GM12878 (cell line): ENCODE measurements around the gene TP63. TPM values are rescaled to one million over a fixed set of nuclear protein-coding genes. Genes with fewer than 3 reads are reported as not detected.

ENCODE experiments used
- BCLAF1 ChIP-seq: fragments of 450-650 bp; IDR thresholded peaks from 2 replicates; pipeline ENCODE4 v1.6.1; 2017; ENCODE audit warnings: antibody characterized with exemption, mild to moderate bottlenecking, moderate library complexity
- JUND ChIP-seq: IDR thresholded peaks from 2 replicates; pipeline ENCODE4 v1.6.1; 2012; ENCODE audit warnings: low read depth, mild to moderate bottlenecking, low read length, improper control_type of control experiment, moderate library complexity
- RCOR1 ChIP-seq: conservative IDR thresholded peaks from 2 replicates; pipeline ENCODE4 v1.6.1; 2012; ENCODE audit warnings: low read depth, low read length, improper control_type of control experiment
- RELB ChIP-seq: fragments of 450-650 bp; IDR thresholded peaks from 2 replicates; pipeline ENCODE4 v1.6.1; 2017; ENCODE audit warnings: low read depth, mild to moderate bottlenecking, moderate library complexity
- STAT1 ChIP-seq: fragments of 450-650 bp; conservative IDR thresholded peaks from 2 replicates; pipeline ENCODE4 v1.6.1; 2014; ENCODE audit warnings: antibody characterized with exemption, mild to moderate bottlenecking
- SUPT20H ChIP-seq: IDR thresholded peaks from 2 replicates; pipeline ENCODE4 v1.6.1; 2011; ENCODE audit warnings: low read depth, mild to moderate bottlenecking, low read length, moderate library complexity, borderline replicate concordance; ENCODE audit not compliant: control insufficient read depth
- ZNF592 ChIP-seq: fragments of 450-650 bp; IDR thresholded peaks from 2 replicates; pipeline ENCODE4 v1.6.1; 2017; ENCODE audit warnings: mild to moderate bottlenecking, moderate library complexity
- polyA plus RNA-seq, 11 experiments: library from polyadenylated mRNA; depleted of rRNA in 4 of 11; unstranded in 6 of 11; stranded (reverse) in 5 of 11; fragments of >200 nt; fragmentation: Nextera tagmentation in 4 of 11; fragmentation: Illumina TruSeq in 1 of 11; extraction: Ambion mirVana in 4 of 11; extraction: Trizol in 1 of 11; gene quantifications; 1 replicate in 1 of 11; 2 replicates in 10 of 11; pipeline versions ENCODE4 v1.2.1 to v1.2.3, GENCODE V29; 2011 to 2016; ENCODE audit warnings: inconsistent platforms in 2 of 11, missing spikeins in 2 of 11, low read depth in 1 of 11
- total RNA-seq, 4 experiments: library from RNA; depleted of rRNA in 3 of 4; stranded (reverse); fragments of >200 nt in 3 of 4; fragmentation: Illumina TruSeq in 1 of 4; extraction: Trizol in 1 of 4; gene quantifications; 2 replicates each; pipeline versions ENCODE4 v1.2.1 to v1.2.3, GENCODE V29; 2013 to 2021
- TF ChIP-seq, protein P1 (sequence below): fragments of 450-650 bp; formaldehyde crosslinking; IDR thresholded peaks from 2 replicates; pipeline ENCODE4 v1.4.0; 2022; ENCODE audit warnings: mild to moderate bottlenecking, moderate library complexity
- TF ChIP-seq, protein P2 (sequence below): fragments of 450-650 bp; IDR thresholded peaks from 2 replicates; pipeline ENCODE4 v1.6.1; 2016; ENCODE audit warnings: mild to moderate bottlenecking

TP63 gene
- total and polyA plus RNA-seq, 10 of the 15 experiments (the other 5 are each of a cell fraction or from before 2014, with no cell fraction given), result 1.4 to 10.8 (median 6.2) TPM

- TF ChIP-seq BCLAF1 (no peak), JUND (no peak), SUPT20H (no peak), RELB (no peak), STAT1 (no peak), RCOR1 (no peak), ZNF592 (no peak)
- TF ChIP-seq, protein P1, sequence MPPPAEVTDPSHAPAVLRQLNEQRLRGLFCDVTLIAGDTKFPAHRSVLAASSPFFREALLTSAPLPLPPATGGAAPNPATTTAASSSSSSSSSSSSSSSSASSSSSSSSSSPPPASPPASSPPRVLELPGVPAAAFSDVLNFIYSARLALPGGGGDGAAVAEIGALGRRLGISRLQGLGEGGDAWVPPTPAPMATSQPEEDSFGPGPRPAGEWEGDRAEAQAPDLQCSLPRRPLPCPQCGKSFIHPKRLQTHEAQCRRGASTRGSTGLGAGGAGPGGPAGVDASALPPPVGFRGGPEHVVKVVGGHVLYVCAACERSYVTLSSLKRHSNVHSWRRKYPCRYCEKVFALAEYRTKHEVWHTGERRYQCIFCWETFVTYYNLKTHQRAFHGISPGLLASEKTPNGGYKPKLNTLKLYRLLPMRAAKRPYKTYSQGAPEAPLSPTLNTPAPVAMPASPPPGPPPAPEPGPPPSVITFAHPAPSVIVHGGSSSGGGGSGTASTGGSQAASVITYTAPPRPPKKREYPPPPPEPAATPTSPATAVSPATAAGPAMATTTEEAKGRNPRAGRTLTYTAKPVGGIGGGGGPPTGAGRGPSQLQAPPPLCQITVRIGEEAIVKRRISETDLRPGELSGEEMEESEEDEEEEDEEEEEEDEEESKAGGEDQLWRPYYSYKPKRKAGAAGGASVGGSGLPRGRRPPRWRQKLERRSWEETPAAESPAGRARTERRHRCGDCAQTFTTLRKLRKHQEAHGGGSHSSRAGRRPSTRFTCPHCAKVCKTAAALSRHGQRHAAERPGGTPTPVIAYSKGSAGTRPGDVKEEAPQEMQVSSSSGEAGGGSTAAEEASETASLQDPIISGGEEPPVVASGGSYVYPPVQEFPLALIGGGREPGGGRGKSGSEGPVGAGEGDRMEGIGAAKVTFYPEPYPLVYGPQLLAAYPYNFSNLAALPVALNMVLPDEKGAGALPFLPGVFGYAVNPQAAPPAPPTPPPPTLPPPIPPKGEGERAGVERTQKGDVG (CRISPR knock-in tag), result no peak
- TF ChIP-seq, protein P2, sequence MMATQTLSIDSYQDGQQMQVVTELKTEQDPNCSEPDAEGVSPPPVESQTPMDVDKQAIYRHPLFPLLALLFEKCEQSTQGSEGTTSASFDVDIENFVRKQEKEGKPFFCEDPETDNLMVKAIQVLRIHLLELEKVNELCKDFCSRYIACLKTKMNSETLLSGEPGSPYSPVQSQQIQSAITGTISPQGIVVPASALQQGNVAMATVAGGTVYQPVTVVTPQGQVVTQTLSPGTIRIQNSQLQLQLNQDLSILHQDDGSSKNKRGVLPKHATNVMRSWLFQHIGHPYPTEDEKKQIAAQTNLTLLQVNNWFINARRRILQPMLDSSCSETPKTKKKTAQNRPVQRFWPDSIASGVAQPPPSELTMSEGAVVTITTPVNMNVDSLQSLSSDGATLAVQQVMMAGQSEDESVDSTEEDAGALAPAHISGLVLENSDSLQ, result no peak
Observed at GRCh38 chr3:189901481-189901880, 270.3 kb downstream of the TP63 start (continued).
